Fibroblast of skin of left biceps (primary cell): Measurements from ENCODE around the gene UNKL.
"Not testable (repeated sequence)": the region's sequence is repeated elsewhere in the genome, so short reads cannot be mapped to it uniquely, and the experiment has no call there.

Experiments used
- DNase-seq, 2 experiments: peaks; one replicate each; pipeline ENCODE4 v3.0.0-alpha.2; 2013; ENCODE audit warnings: low read depth in 2 of 2

The UNKL gene

GRCh38 chr16:1338855-1339675 lies 75.4 kb downstream of the UNKL start:
- DNase-seq: no peak

DNA sequence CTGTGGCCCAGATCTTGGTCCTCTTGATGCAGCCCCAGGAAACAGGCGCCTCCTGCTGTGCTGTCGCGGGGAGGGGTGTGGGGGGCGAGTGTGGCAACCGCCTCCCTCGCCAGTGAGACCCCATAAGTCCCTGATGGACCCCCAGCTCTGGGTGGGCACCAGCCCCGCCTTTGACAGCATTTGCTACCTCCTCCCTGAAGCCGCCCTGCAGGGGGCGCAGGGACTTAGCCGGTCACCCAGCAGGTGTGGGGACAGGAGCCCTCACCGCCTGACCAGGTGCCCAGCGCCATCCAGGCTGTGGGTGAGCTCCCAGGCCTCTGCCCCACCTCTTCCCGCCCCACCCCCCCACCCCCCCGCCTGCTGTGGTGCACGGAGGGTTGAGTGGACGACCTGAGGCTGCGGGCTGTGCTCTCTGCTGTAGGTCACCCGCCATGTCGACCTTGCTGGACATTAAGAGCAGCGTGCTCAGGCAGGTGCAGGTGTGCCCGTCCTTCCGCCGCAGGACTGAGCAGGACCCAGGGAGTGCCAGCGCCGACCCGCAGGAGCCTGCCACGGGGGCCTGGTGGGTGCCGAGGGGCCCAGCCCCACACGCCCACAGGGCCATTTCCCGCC lies 76.3 kb downstream of the UNKL start:
- no peak for DNase-seq

GRCh38 chr16:1337486-1337885 lies 77.0 kb downstream of the UNKL start:
- DNase-seq: no peak

DNA sequence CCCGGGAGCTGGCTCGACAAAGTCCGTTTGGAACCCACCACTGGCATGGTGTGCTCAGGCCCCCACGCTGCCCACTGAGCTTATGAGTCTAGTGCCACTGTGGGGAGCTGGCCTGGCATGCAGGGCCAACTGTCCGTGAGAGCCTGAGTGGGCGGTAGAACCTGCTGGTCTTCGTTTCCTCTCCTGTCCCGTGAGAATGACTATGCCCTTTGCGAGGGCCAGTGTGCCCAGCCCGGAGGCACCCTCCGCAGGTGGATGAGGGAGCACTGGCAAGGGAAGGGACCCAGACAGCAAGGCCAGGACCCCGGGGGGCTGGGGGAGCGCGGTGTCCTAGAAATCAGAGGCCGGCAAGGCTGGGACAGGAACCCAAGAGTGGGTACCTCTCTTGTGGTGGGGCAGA lies 77.9 kb downstream of the UNKL start:
- no peak for DNase-seq

- no peak for DNase-seq
Measured at GRCh38 chr16:1335996-1336395, 78.5 kb downstream of the UNKL start.

- DNase-seq: no peak
Measured at GRCh38 chr16:1335211-1335971, 79.1 kb downstream of the UNKL start.

DNA sequence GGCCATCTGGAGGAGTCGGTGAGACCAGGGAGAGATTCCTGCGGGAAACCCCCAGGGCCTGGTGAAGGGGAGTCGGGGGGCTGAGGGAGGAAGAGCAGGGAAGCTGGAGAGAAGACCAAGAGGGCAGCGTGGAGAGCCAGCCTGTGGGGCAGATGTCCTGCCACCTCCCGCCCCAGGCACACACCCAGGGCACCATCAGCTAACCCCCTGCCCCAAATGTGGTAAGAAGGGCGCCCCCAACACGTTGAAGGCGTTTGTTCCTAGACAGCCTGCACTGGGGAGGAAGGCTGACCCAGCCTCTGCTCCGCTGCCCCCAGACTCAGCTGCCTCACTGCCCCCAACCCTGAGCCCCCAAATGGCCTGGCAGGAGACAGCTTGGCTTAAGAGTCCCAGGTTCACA lies 79.8 kb downstream of the UNKL start:
- no peak for DNase-seq

- no peak for DNase-seq
Measured at GRCh38 chr16:1333854-1334700, 80.4 kb downstream of the UNKL start.

DNA sequence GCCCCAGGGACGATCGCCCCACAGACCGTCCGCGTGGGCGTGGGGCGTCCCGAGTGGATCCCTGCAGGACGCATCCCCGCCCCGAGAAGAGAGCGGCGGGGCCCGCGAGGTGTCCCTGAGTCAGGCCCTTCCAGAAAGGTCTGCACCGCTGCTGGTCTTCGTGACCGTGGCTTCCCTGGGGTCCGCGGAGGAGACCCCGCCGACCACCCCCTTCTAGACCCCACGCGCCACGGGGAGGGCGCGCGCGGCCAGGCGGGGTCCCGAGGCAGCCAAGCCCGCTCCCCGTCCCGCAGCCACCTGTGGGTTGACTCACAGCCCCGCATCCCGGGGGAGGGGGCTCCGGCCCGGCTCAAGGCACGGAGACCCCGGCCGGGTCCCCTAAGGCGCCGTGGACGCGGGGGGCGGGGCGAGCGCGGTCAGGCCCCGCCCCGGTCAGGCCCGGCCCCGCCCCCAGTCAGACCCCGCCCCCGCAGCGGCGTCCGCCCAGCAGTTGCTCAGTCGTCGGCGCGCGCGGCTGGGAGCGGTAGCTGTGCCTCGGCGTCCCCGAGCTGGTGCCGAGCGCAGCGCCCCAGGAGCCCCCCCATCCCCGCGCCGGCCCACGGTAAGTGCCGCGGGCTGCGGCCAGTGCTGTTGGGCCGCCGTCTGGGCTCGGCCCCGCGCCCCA lies 81.2 kb downstream of the UNKL start, which contains the start of gene BAIAP3:
Gene BAIAP3 (plus strand): TSS at position 497 of the 664 bp plus-strand sequence. CDS start 4,905 bp downstream, outside the sequence.
- no peak for DNase-seq

DNA sequence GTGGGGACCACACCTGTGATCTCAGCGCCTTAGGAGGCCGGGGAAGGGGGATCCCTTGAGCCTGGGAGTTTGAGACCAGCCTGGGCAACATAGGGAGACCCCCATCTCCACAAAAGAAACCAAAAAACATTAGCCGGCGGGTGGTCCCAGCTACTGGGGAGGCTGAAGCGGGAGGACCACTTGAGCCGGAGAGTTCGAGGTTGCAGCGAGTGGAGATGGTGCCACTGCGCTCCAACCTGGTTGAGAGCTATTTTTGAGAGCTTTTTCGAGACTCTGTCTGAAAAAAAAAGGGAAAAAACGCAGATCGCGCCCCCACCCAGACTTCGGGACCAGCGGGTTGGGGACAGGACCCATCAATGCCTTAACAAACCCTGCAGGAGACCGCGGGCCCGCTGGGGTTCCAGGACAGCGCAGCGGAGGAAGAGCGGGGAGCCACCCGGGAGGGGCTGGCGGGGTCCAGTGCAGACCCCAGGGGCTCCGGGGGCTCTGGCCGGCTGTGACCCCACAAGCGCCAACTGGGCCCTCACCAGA lies 81.8 kb downstream of the UNKL start:
- DNase-seq: no peak

GRCh38 chr16:1331712-1332617 lies 82.5 kb downstream of the UNKL start:
- no peak for DNase-seq

- no peak for DNase-seq
Measured at GRCh38 chr16:1330931-1331711, 83.4 kb downstream of the UNKL start.

DNA sequence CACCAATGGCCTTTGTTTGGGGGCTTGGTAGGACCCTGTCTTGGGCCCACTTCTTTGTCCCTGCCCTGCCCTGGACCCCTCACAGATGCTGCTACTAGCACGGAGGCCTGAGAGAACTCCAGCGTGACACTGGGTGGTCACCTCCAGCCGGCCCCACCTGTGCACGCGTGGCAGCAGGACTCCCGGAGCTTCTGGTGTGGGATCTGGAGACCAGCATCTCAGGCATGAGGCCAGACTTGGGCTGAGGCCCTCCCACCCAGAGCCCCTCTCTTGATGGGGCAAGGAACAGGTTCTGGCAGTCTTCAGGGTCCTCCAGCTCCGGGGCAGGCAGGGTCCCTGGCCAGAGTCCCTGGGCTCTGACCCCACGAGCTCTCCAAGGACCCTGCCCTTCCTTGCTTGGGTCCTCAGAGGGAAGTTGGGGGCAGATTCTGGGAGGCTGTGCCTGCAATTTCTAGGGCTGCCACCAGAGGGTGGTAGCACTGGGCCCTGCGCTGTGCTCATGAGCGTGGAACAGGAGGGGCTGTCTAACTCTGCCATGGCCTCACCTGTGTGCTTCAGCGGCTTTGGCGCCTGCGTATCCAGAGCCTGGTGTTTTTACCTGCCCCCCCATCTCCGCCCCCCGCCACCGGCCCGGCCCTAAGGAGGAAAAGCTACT lies 84.1 kb downstream of the UNKL start:
- no peak for DNase-seq

GRCh38 chr16:1328961-1329360 lies 85.5 kb downstream of the UNKL start:
- DNase-seq: not testable (repeated sequence)

DNA sequence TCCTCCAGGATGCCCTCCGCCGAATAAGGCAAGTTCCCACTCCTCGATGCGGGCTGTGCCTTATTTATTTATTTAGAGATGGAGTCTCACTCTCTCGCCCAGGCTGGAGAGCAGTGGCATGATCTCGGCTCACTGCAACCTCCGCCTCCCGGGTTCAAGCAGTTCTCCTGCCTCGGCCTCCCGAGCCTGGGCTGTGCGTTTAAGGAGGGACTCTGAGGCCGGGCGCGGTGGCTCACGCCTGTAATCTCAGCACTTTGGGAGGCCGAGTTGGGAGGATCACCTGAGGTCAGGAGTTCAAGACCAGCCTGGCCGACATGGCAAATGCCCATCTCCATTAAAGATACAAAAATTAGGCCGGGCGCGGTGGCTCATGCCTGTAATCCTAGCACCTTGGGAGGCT lies 86.4 kb downstream of the UNKL start:
- DNase-seq: not testable (repeated sequence)

DNA sequence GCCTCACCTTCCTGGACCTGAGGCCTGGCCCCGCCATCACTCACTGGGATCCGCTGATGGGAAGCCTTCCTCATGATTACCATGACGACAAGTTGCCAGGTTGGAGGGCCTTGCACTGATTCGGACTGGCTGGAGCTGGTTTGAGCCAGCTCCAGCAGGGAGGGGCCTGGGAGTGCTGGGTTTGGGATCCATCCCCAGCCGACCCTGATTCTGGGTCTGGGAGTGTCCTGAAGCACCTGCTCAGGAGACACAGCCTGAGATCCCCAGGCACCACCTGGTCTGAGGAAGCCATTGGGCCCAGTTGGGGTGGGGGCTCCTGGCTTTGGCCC lies 86.9 kb downstream of the UNKL start:
- no peak for DNase-seq

DNA sequence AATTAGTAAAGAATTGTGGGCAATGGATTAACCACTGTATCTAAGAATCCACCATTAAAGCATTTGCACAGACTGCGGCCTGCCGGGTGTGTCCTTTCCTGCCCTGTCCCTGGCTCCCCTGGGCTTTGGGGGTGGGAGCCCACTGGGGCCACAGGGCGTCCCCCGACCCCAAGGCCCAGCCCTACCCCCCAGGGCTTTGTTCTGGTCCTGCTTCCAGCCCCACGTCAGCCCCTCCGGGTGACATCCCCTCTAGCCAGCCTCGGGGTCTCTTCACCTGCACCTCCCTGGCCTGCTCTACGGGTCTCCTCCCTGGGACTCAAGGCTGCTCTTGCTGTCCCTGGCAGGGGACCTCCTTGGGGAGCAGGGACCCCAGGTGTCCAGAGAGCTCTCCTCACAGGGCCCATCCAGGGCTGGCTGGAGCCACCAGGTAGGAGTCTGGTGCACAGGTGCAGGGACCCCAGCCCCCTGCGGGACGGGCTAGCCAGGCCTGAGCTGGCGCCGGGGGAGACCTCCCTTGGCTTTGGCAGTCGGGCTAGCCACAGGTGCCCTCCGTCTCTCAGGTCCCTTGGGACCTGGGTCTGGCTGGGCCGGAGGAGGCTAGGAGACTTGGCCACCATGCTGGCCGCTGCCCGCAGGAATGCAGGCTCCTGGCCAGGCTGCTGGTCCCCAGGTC lies 87.4 kb downstream of the UNKL start:
- DNase-seq: no peak

DNA sequence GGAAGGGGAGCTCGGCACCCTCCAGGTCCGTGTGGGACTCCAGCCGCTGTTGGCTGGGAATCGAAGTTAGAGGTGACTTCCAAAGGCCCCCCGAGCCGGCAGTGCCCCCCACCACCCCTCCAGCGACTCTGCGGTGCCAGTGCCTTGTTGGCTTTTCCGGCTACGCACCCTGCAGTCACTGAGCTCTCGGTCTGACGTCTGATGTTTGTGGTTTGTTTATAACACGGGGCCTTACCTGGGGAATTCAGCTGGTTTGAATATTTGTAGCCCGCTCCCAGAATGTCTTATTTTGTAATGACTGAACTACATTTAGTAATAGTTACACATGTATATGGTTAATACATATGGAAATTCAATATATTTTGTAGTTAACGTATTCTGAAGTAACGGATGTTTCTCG lies 88.1 kb downstream of the UNKL start:
- no peak for DNase-seq
